ENCODE results near the gene TPSG1. TPM values are rescaled to one million over a fixed set of nuclear protein-coding genes. Genes with fewer than 3 reads are reported as not detected.
"Not testable (repeated sequence)": the region's sequence is repeated elsewhere in the genome, so short reads cannot be mapped to it uniquely, and the experiment has no call there.

TPSG1 gene
- 2.9 and 4.3 TPM in 2 replicates for total RNA-seq (2014; rRNA removed; shearing (Covaris generic))

GRCh38 chr16:1225051-1225451 is at the start of gene TPSG1:
TPSG1 (minus strand) TSS chr16:1225268; CDS start chr16:1225252, 16 bp downstream.
- DNase-seq (ENCODE audit: low spot score) = no peak

- no peak for DNase-seq (ENCODE audit: low spot score)
Measured at GRCh38 chr16:1274767-1275166, 49.7 kb upstream of the TPSG1 start.

- DNase-seq (ENCODE audit: low spot score) = no peak
Measured at GRCh38 chr16:1273816-1274215, 48.7 kb upstream of the TPSG1 start.

GRCh38 chr16:1272453-1273198 is 47.6 kb upstream of the TPSG1 start:
- DNase-seq (ENCODE audit: low spot score) = no peak

GRCh38 chr16:1271724-1272413 is 46.8 kb upstream of the TPSG1 start:
- DNase-seq (ENCODE audit: low spot score) = not testable (repeated sequence)

- DNase-seq (ENCODE audit: low spot score) = no peak
Measured at GRCh38 chr16:1271380-1271723, 46.3 kb upstream of the TPSG1 start.

- not testable (repeated sequence) for DNase-seq (ENCODE audit: low spot score)
Measured at GRCh38 chr16:1269418-1269817, 44.4 kb upstream of the TPSG1 start.

GRCh38 chr16:1265826-1266225 is 40.8 kb upstream of the TPSG1 start:
- no peak for DNase-seq (ENCODE audit: low spot score)

- no peak for DNase-seq (ENCODE audit: low spot score)
Measured at GRCh38 chr16:1265090-1265630, 40.1 kb upstream of the TPSG1 start.

GRCh38 chr16:1264345-1265089 is 39.4 kb upstream of the TPSG1 start:
- DNase-seq (ENCODE audit: low spot score) = no peak

- DNase-seq (ENCODE audit: low spot score) = no peak
Measured at GRCh38 chr16:1263591-1264344, 38.7 kb upstream of the TPSG1 start.

- DNase-seq (ENCODE audit: low spot score) = no peak
Measured at GRCh38 chr16:1262846-1263221, 37.8 kb upstream of the TPSG1 start.

GRCh38 chr16:1262210-1262845 is 37.3 kb upstream of the TPSG1 start:
- DNase-seq (ENCODE audit: low spot score) = no peak

GRCh38 chr16:1261131-1261892 is 36.2 kb upstream of the TPSG1 start:
- no peak for DNase-seq (ENCODE audit: low spot score)

- DNase-seq (ENCODE audit: low spot score) = no peak
Measured at GRCh38 chr16:1260101-1260680, 35.1 kb upstream of the TPSG1 start.

GRCh38 chr16:1259760-1260068 is 34.6 kb upstream of the TPSG1 start:
- no peak for DNase-seq (ENCODE audit: low spot score)

- no peak for DNase-seq (ENCODE audit: low spot score)
Measured at GRCh38 chr16:1258906-1259759, 34.1 kb upstream of the TPSG1 start.

GRCh38 chr16:1258225-1258600 is 33.1 kb upstream of the TPSG1 start:
- no peak for DNase-seq (ENCODE audit: low spot score)

GRCh38 chr16:1257561-1258224 is 32.6 kb upstream of the TPSG1 start:
- DNase-seq (ENCODE audit: low spot score) = no peak

Measured in A172 (cell line).